Upper lobe of left lung (tissue), 4 donors: ENCODE results near the gene TPPP.

Experiments used
- CTCF ChIP-seq, 6 experiments: fragments of 450-650 bp in 4 of 6; fragments of 200-600 bp in 2 of 6; sonication (generic) in 2 of 6; IDR thresholded peaks; one replicate each; pipeline ENCODE4 v1.5.1; 2016 to 2019; ENCODE audit warnings: antibody characterized with exemption in 6 of 6
- EP300 ChIP-seq, 4 donors: sonication (generic); formaldehyde crosslinking; IDR thresholded peaks; one replicate each; pipeline ENCODE4 v1.5.1; 2017; ENCODE audit warnings: antibody characterized with exemption in 4 of 4, control low read depth in 2 of 4

GRCh38 chr5:639584-640213, 53.5 kb downstream of the TPPP start:
- TF ChIP-seq EP300 (IDR thresholded peaks at IDR 0.05): no peak
- no peak for TF ChIP-seq CTCF (IDR thresholded peaks at IDR 0.05)
